Neural progenitor cell (in vitro differentiated cells): Measurements from ENCODE around the gene RADIL. TPM values are rescaled to one million over a fixed set of nuclear protein-coding genes. Genes with fewer than 3 reads are reported as not detected.
A peak's percentile ranks its signal among the peaks of the same experiment; 100 is the strongest.

Experiments used
- DNase-seq: peaks from one replicate; pipeline ENCODE4 v3.0.0-alpha.2; 2016; ENCODE audit warnings: low spot score
- H2AFZ ChIP-seq: fragments of 200-600 bp; sonication (generic); replicated peaks from 2 replicates; pipeline ENCODE4 v1.6.1; 2016; ENCODE audit warnings: antibody characterized with exemption
- H3F3A ChIP-seq: fragments of 200-600 bp; sonication (generic); 2 replicates; pipeline ENCODE4 v1.6.1; 2016; ENCODE audit warnings: antibody characterized with exemption, low read depth
- H3K27ac ChIP-seq: fragments of 200-600 bp; sonication (generic); 2 replicates; pipeline ENCODE4 v1.5.1; 2016; ENCODE audit warnings: mild to moderate bottlenecking
- H3K27me3 ChIP-seq: fragments of 200-600 bp; sonication (generic); 2 replicates; pipeline ENCODE4 v1.6.1; 2016; ENCODE audit warnings: mild to moderate bottlenecking, moderate library complexity
- H3K36me3 ChIP-seq: fragments of 200-600 bp; sonication (generic); 2 replicates; pipeline ENCODE4 v1.5.1; 2016
- H3K4me1 ChIP-seq: fragments of 200-600 bp; sonication (generic); 2 replicates; pipeline ENCODE4 v1.6.1; 2016; ENCODE audit warnings: mixed run types
- H3K4me2 ChIP-seq: fragments of 200-600 bp; sonication (generic); 2 replicates; pipeline ENCODE4 v1.6.1; 2016
- H3K4me3 ChIP-seq: fragments of 200-600 bp; sonication (generic); 2 replicates; pipeline ENCODE4 v1.5.1; 2016
- H3K79me2 ChIP-seq: fragments of 200-600 bp; sonication (generic); 2 replicates; pipeline ENCODE4 v1.6.1; 2016; ENCODE audit warnings: low read depth
- H3K9ac ChIP-seq: fragments of 200-600 bp; sonication (generic); 2 replicates; pipeline ENCODE4 v1.6.1; 2016
- H3K9me3 ChIP-seq: fragments of 200-600 bp; sonication (generic); 2 replicates; pipeline ENCODE4 v1.5.1; 2016; ENCODE audit warnings: low read depth
- H4K20me1 ChIP-seq: fragments of 200-600 bp; sonication (generic); 2 replicates; pipeline ENCODE4 v1.6.1; 2016; ENCODE audit warnings: low read depth
- H3K27ac Mint-ChIP-seq: 3 replicates; pipeline ENCODE4 v1.8.0; 2021; ENCODE audit warnings: mixed read lengths
- H3K27me3 Mint-ChIP-seq: 2 replicates; pipeline ENCODE4 v1.8.0; 2022; ENCODE audit warnings: low read depth, mild to moderate bottlenecking, inconsistent platforms, moderate library complexity, mixed read lengths; ENCODE audit not compliant: insufficient read depth
- H3K36me3 Mint-ChIP-seq: 3 replicates; pipeline ENCODE4 v1.8.0; 2021; ENCODE audit warnings: mixed read lengths
- H3K4me1 Mint-ChIP-seq: 3 replicates; pipeline ENCODE4 v1.8.0; 2021; ENCODE audit warnings: mixed read lengths
- H3K4me3 Mint-ChIP-seq: 3 replicates; pipeline ENCODE4 v1.8.0; 2021; ENCODE audit warnings: mild to moderate bottlenecking, moderate library complexity, mixed read lengths
- H3K9me3 Mint-ChIP-seq: 3 replicates; pipeline ENCODE4 v1.8.0; 2020; ENCODE audit warnings: mixed read lengths
- CTCF ChIP-seq: fragments of 200-600 bp; sonication (generic); IDR thresholded peaks from 2 replicates; pipeline ENCODE4 v1.5.1; 2017; ENCODE audit warnings: antibody characterized with exemption, mild to moderate bottlenecking
- EZH2 ChIP-seq: fragments of 200-600 bp; sonication (generic); IDR thresholded peaks from 2 replicates; pipeline ENCODE4 v1.6.1; 2017; ENCODE audit warnings: antibody characterized with exemption, mild to moderate bottlenecking, moderate library complexity
- EZH2phosphoT487 ChIP-seq: fragments of 200-600 bp; sonication (generic); IDR thresholded peaks from 2 replicates; pipeline ENCODE4 v1.6.1; 2017; ENCODE audit warnings: antibody characterized with exemption
- total RNA-seq: library from RNA; depleted of rRNA; stranded (reverse); fragments of >200 nt; gene quantifications from 2 replicates; pipeline ENCODE4 v1.2.3, GENCODE V29; 2015; ENCODE audit warnings: low replicate concordance

RADIL gene
- total RNA-seq, 1 donor from 2014 or later, result 3.1 TPM

GRCh38 chr7:4766666-4767519 lies 116.6 kb downstream of the RADIL start:
- H3K4me1 ChIP-seq, result no peaks in the 10 kb centered on the region
- DNase-seq, result no peak
- TF ChIP-seq EZH2phosphoT487 (no peak), EZH2 (no peak), CTCF (no peak)
- Mint-ChIP-seq H3K9me3 (no peaks in the 10 kb centered on the region), H3K27me3 (peaks cover 7% of the 10 kb centered on the region), H3K36me3 (peaks cover 10% of the 10 kb centered on the region), H3K4me1 (no peaks in the 10 kb centered on the region), H3K27ac (no peak overlapping the region), H3K4me3 (no peak overlapping the region)
- H3K79me2 ChIP-seq, result no peaks in the 10 kb centered on the region
- no peak overlapping the region for H3K9ac ChIP-seq
- no peaks in the 10 kb centered on the region for H3K36me3 ChIP-seq
- no peaks in the 10 kb centered on the region for H3F3A ChIP-seq
- no peak overlapping the region for H3K4me3 ChIP-seq
- no peaks in the 10 kb centered on the region for H3K27me3 ChIP-seq
- H2AFZ ChIP-seq, result no peak overlapping the region
- H3K27ac ChIP-seq, result no peak overlapping the region
- H4K20me1 ChIP-seq, result peaks cover 4% of the 10 kb centered on the region
- no peak overlapping the region for H3K4me2 ChIP-seq
- H3K9me3 ChIP-seq, result no peaks in the 10 kb centered on the region

GRCh38 chr7:4765776-4766490 lies 117.6 kb downstream of the RADIL start:
- DNase-seq, result peak; percentile 32
- H4K20me1 ChIP-seq, result peaks cover 4% of the 10 kb centered on the region
- Mint-ChIP-seq H3K27me3 (peaks cover 10% of the 10 kb centered on the region), H3K9me3 (no peaks in the 10 kb centered on the region), H3K27ac (no peak overlapping the region), H3K4me3 (no peak overlapping the region), H3K4me1 (no peaks in the 10 kb centered on the region), H3K36me3 (peaks cover 12% of the 10 kb centered on the region)
- no peak overlapping the region for H3K9ac ChIP-seq
- no peak for TF ChIP-seq EZH2
- TF ChIP-seq CTCF, result peak; percentile 54
- H3K27ac ChIP-seq, result no peak overlapping the region
- H3K4me3 ChIP-seq, result no peak overlapping the region
- H3K4me2 ChIP-seq, result no peak overlapping the region
- H3K4me1 ChIP-seq, result no peaks in the 10 kb centered on the region
- H3K27me3 ChIP-seq, result no peaks in the 10 kb centered on the region
- H3F3A ChIP-seq, result no peaks in the 10 kb centered on the region
- H3K79me2 ChIP-seq, result no peaks in the 10 kb centered on the region
- H2AFZ ChIP-seq, result no peak overlapping the region
- H3K36me3 ChIP-seq, result no peaks in the 10 kb centered on the region
- H3K9me3 ChIP-seq, result no peaks in the 10 kb centered on the region

- H3K79me2 ChIP-seq, result no peaks in the 10 kb centered on the region
- H3K9ac ChIP-seq, result no peak overlapping the region
- H3K9me3 ChIP-seq, result no peaks in the 10 kb centered on the region
- H3K4me1 ChIP-seq, result no peaks in the 10 kb centered on the region
- no peak for DNase-seq
- Mint-ChIP-seq H3K4me1 (no peaks in the 10 kb centered on the region), H3K27me3 (peaks cover 8% of the 10 kb centered on the region), H3K4me3 (no peak overlapping the region), H3K36me3 (peaks cover 15% of the 10 kb centered on the region), H3K27ac (no peak overlapping the region), H3K9me3 (no peaks in the 10 kb centered on the region)
- TF ChIP-seq EZH2, result no peak
- no peak for TF ChIP-seq CTCF
- TF ChIP-seq EZH2phosphoT487, result no peak
- no peak overlapping the region for H3K27ac ChIP-seq
- H3K36me3 ChIP-seq, result no peaks in the 10 kb centered on the region
- H3K4me3 ChIP-seq, result no peak overlapping the region
- peaks cover 4% of the 10 kb centered on the region for H4K20me1 ChIP-seq
- no peaks in the 10 kb centered on the region for H3K27me3 ChIP-seq
- no peak overlapping the region for H3K4me2 ChIP-seq
- H2AFZ ChIP-seq, result no peak overlapping the region
- no peaks in the 10 kb centered on the region for H3F3A ChIP-seq
Measured at GRCh38 chr7:4764402-4765007, 119.0 kb downstream of the RADIL start.
